ENCODE results near the gene AVEN. TPM values are rescaled to one million over a fixed set of nuclear protein-coding genes. Genes with fewer than 3 reads are reported as not detected.

Gene AVEN
- polyA plus RNA-seq, 1 experiment, result 22.2 TPM

DNA sequence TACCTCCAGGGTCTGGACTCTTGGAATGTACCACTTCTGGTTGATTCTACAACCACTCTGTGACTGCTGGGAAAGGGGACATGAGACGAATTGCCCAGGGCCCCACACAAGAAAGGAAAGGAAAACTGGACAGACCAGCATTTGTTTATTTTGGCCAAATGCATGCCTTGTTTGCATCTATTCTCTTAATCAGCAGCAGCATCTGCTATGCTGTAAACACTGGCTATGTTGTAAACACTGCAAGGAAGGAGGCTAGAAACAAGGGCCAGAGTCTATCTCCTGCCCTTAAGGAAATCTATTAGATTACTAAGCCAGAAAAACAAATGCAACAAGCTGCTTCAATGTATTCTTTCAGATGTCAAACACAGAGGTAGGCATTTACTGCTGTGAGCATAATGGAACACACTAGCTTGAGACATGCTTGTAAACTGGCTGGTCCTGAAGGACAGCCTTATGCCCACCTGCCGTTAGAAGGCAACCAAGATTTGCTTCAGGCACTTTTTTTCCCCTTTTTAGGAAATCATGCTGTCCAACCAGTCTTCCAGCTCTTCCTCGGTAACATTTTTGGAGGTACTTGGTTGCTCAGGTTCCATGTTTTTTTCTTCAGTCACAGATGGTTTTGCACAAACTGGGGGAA is 172.8 kb downstream of the AVEN start:
- POLR2A ChIA-PET, result no interaction called here
- Histone ChIP-seq H3K9me3 (ENCODE audit: control insufficient read depth, insufficient read depth, low read length) (no peaks in the 10 kb centered on the region), H3K27me3 (ENCODE audit: control insufficient read depth, insufficient read depth, low read length) (no peaks in the 10 kb centered on the region), H3K4me3 (ENCODE audit: low read depth, low read length) (no peak overlapping the region), H3K27ac (ENCODE audit: low read depth, low read length) (no peak overlapping the region)
- no peak for DNase-seq (ENCODE audit: low read depth, low spot score)
- no peak for TF ChIP-seq CTCF (IDR thresholded peaks at IDR 0.05; ENCODE audit: low read depth, low read length)
- CTCF ChIA-PET, result no interaction called here

GRCh38 chr15:33865416-33865815 is 173.6 kb downstream of the AVEN start:
- DNase-seq (ENCODE audit: low read depth, low spot score), result peak; percentile 59
- ChIA-PET CTCF (no interaction called here), POLR2A (interaction anchor here (0.6 kb wide), 1 partner anchor 47 kb away, joined by 3 read pairs; no protein-coding TSS in a partner anchor)
- Histone ChIP-seq H3K27ac (ENCODE audit: low read depth, low read length) (no peak overlapping the region), H3K27me3 (ENCODE audit: control insufficient read depth, insufficient read depth, low read length) (no peaks in the 10 kb centered on the region), H3K9me3 (ENCODE audit: control insufficient read depth, insufficient read depth, low read length) (no peaks in the 10 kb centered on the region), H3K4me3 (ENCODE audit: low read depth, low read length) (no peak overlapping the region)
- TF ChIP-seq CTCF (IDR thresholded peaks at IDR 0.05; ENCODE audit: low read depth, low read length), result no peak

GRCh38 chr15:33864360-33865075 is 174.5 kb downstream of the AVEN start:
- Histone ChIP-seq H3K27me3 (ENCODE audit: control insufficient read depth, insufficient read depth, low read length) (no peaks in the 10 kb centered on the region), H3K27ac (ENCODE audit: low read depth, low read length) (no peak overlapping the region), H3K9me3 (ENCODE audit: control insufficient read depth, insufficient read depth, low read length) (no peaks in the 10 kb centered on the region), H3K4me3 (ENCODE audit: low read depth, low read length) (no peak overlapping the region)
- ChIA-PET CTCF (interaction anchor here (0.6 kb wide), 1 partner anchor 164 kb away, joined by 3 read pairs; no protein-coding TSS in a partner anchor), POLR2A (interaction anchor here (0.6 kb wide), 1 partner anchor 30 kb away, joined by 11 read pairs; no protein-coding TSS in a partner anchor)
- TF ChIP-seq CTCF (IDR thresholded peaks at IDR 0.05; ENCODE audit: low read depth, low read length), result no peak
- no peak for DNase-seq (ENCODE audit: low read depth, low spot score)

- ChIA-PET POLR2A (no interaction called here), CTCF (no interaction called here)
- H3K27ac ChIP-seq (ENCODE audit: low read depth, low read length), result no peak overlapping the region
- H3K4me3 ChIP-seq (ENCODE audit: low read depth, low read length), result no peak overlapping the region
- TF ChIP-seq CTCF (IDR thresholded peaks at IDR 0.05; ENCODE audit: low read depth, low read length), result no peak
- H3K9me3 ChIP-seq (ENCODE audit: control insufficient read depth, insufficient read depth, low read length), result no peaks in the 10 kb centered on the region
- H3K27me3 ChIP-seq (ENCODE audit: control insufficient read depth, insufficient read depth, low read length), result no peaks in the 10 kb centered on the region
- DNase-seq (ENCODE audit: low read depth, low spot score), result no peak
These were observed 178.2 kb downstream of the AVEN start for GRCh38 chr15:33860754-33861153.

GRCh38 chr15:33859992-33860545 is 178.9 kb downstream of the AVEN start:
- no peaks in the 10 kb centered on the region for H3K9me3 ChIP-seq (ENCODE audit: control insufficient read depth, insufficient read depth, low read length)
- no peaks in the 10 kb centered on the region for H3K27me3 ChIP-seq (ENCODE audit: control insufficient read depth, insufficient read depth, low read length)
- no peak for TF ChIP-seq CTCF (IDR thresholded peaks at IDR 0.05; ENCODE audit: low read depth, low read length)
- DNase-seq (ENCODE audit: low read depth, low spot score), result no peak
- no peak overlapping the region for H3K4me3 ChIP-seq (ENCODE audit: low read depth, low read length)
- H3K27ac ChIP-seq (ENCODE audit: low read depth, low read length), result no peak overlapping the region
- CTCF ChIA-PET, result no interaction called here
- POLR2A ChIA-PET, result no interaction called here
